Mucosa of rectum (tissue), 2 donors: ENCODE results near the gene RNF125.

ENCODE experiments used
- H3K27ac ChIP-seq, 2 donors: one replicate each; pipeline ENCODE4 v1.7.0; 2013; ENCODE audit warnings: inconsistent platforms in 2 of 2, low read depth in 2 of 2, low read length in 2 of 2
- H3K27me3 ChIP-seq, 2 donors: one replicate each; pipeline ENCODE4 v1.7.0; 2013; ENCODE audit warnings: low read length in 2 of 2; ENCODE audit not compliant: control insufficient read depth in 2 of 2, insufficient read depth in 2 of 2
- H3K36me3 ChIP-seq, 2 donors: one replicate each; pipeline ENCODE4 v1.7.0; 2013; ENCODE audit warnings: low read length in 2 of 2; ENCODE audit not compliant: control insufficient read depth in 2 of 2, insufficient read depth in 2 of 2
- H3K4me1 ChIP-seq, 2 donors: one replicate each; pipeline ENCODE4 v1.7.0; 2013; ENCODE audit warnings: low read length in 2 of 2, mild to moderate bottlenecking in 1 of 2; ENCODE audit not compliant: control insufficient read depth in 2 of 2, insufficient read depth in 2 of 2
- H3K4me3 ChIP-seq, 2 donors: one replicate each; pipeline ENCODE4 v1.7.0; 2013; ENCODE audit warnings: low read length in 2 of 2
- H3K9ac ChIP-seq, 2 donors: one replicate each; pipeline ENCODE4 v1.7.0; 2013; ENCODE audit warnings: low read length in 2 of 2, low read depth in 1 of 2, mild to moderate bottlenecking in 1 of 2
- H3K9me3 ChIP-seq, 2 donors: one replicate each; pipeline ENCODE4 v1.7.0; 2013; ENCODE audit warnings: low read length in 2 of 2; ENCODE audit not compliant: control insufficient read depth in 2 of 2
- donor health status: healthy.
- donor health status: Normal muscosa, but diverticular disease.

Gene RNF125

GRCh38 chr18:32018331-32019250 is at the start of gene RNF125:
RNF125 (plus strand) TSS chr18:32018825; CDS start chr18:32018864, 39 bp downstream.
- H3K4me1 ChIP-seq: peaks cover 4 to 8% of the 10 kb centered on the region in 2 donors

DNA sequence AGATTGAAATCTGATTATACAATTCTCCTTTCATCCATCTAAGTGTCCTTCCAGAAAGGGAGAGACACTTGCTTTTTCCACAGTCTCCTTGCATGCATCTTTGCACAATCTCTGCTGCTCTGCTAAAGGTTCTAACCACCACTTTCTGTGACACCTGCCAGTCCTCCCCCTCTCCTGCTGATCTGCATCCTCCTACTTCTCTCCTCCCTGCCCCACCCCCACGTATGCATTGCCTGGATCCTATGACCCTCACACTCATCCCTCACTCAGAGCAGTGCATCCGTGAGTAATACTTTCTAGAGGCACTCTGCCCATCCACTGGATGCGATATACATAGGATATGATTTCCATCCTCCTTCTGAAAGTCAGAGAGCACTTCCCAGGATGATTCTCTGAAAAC is 48.0 kb upstream of the RNF125 start:
- Histone ChIP-seq H3K27me3 (no peaks in the 10 kb centered on the region), H3K4me1 (no peaks in the 10 kb centered on the region), H3K9me3 (peaks cover 6 to 12% of the 10 kb centered on the region in 2 donors), H3K4me3 (no peak overlapping the region), H3K27ac (no peak overlapping the region), H3K9ac (no peak overlapping the region), H3K36me3 (no peaks in the 10 kb centered on the region)

More at GRCh38 chr18:32018331-32019250, at the start of gene RNF125:
- H3K27me3 ChIP-seq: no peaks in the 10 kb centered on the region
- H3K9me3 ChIP-seq: no peaks in the 10 kb centered on the region
- H3K9ac ChIP-seq: peak within 1 kb of the TSS; percentile 87 to 93
- H3K27ac ChIP-seq: peak within 1 kb of the TSS; percentile 90 to 94
- H3K36me3 ChIP-seq: no peaks in the 10 kb centered on the region
- H3K4me3 ChIP-seq: peak within 1 kb of the TSS; percentile 81 to 92

DNA sequence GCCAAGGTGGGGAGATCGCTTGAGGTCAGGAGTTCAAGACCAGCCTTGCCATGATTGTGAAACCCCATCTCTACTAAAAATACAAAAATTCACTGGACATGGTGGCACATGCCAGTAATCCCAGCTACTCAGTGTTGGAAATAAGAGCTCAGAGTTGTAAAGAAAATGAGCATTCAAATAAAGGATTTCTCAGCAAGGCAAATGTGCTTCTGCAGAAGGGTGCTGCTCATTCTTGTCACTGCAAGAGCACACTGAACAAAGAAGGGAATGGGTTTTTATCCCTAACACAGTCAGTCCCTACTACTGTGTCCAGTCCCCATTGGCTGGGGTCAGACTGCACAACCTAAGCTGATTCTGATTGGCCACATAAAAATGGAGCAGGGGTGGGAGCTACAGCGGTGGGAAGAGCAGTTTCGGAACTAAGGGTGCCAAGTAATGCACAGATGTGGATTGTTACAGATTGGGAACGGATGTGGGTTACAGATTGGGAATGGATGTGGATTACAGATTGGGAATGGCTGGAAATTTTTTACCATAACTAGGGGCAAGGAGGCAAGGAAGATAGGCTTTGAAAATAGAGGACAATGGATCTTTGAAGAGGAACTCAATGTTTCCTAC is 44.6 kb upstream of the RNF125 start:
- Histone ChIP-seq H3K27ac (no peak overlapping the region), H3K4me3 (no peak overlapping the region)

DNA sequence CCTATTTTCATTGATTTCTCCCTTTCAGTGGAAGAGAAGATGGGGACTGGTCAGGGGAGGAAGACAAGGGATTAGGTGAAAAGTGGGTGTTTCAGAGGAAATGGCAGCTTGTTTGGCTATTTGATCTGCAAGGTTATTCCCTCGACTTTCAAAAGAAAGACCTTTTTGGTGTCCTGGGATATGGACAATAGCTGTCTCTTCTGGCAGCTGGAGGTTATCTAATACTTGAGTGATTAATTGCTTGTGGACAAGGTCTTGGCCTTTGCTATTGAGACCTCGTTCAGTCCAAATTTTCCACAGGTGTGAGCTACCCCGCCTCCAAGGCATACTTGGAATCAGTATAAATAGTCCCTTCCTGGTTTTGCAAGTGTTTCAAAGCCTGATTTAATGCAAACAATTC is 42.4 kb upstream of the RNF125 start:
- no peaks in the 10 kb centered on the region for H3K4me1 ChIP-seq
- H3K27me3 ChIP-seq: no peaks in the 10 kb centered on the region
- no peak overlapping the region for H3K27ac ChIP-seq
- H3K36me3 ChIP-seq: no peaks in the 10 kb centered on the region
- no peak overlapping the region for H3K9ac ChIP-seq
- no peak overlapping the region for H3K4me3 ChIP-seq
- peaks cover 10 to 12% of the 10 kb centered on the region in 2 donors for H3K9me3 ChIP-seq

More for the DNA sequence above, 44.6 kb upstream of the RNF125 start:
- peaks cover 10 to 12% of the 10 kb centered on the region in 2 donors for H3K9me3 ChIP-seq
- no peaks in the 10 kb centered on the region for H3K27me3 ChIP-seq
- H3K36me3 ChIP-seq: no peaks in the 10 kb centered on the region
- no peak overlapping the region for H3K9ac ChIP-seq
- no peaks in the 10 kb centered on the region for H3K4me1 ChIP-seq

DNA sequence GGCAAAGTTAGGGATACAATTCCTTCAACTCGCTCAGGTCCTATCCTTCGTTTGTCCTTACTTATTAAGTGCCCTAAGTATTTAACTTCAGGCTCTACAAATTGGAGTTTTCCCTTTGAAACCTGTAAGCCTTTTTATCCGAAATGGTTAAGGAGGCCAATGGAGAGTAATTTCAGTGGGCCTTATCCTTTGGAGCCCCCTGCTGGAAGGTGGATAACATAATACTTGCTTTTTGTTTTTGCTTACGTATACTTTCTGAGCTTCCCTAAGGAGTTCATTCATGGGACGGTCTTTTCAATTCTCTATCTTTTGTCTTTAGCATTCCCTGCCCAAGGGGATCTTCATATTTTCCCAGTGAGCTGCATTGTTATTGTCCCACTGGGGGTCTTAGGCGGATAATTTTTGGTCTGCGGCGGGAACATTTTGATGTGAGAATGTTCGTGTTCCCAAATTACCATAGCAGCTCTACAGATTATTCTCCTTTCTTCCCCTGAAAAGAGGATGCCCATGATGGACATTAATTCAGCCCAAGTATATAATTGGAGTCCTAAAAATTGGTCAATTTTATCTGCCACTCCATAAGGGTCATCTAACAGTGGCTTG is 41.3 kb upstream of the RNF125 start:
- peaks cover 10 to 12% of the 10 kb centered on the region in 2 donors for H3K9me3 ChIP-seq
- no peaks in the 10 kb centered on the region for H3K27me3 ChIP-seq
- H3K27ac ChIP-seq: no peak overlapping the region
- H3K4me1 ChIP-seq: no peaks in the 10 kb centered on the region
- H3K9ac ChIP-seq: no peak overlapping the region
- no peaks in the 10 kb centered on the region for H3K36me3 ChIP-seq
- no peak overlapping the region for H3K4me3 ChIP-seq

DNA sequence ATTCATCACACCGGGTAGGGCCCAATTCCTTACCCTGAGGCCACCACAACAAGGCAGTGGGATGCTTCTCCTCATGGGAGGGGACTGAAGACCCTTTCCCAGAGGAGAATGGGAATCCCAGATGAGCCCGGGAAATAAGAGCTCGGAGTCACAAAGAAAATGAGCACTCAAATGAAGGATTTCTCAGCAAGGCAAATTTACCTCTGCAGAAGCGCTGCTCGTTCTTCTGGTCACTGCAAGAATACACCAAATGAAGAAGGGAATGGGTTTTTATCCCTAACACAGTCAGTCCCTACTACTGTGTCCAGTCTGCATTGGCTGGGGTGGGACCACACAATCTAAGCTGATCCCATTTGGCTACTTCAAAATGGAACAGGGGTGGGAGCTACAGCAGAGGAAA is 40.0 kb upstream of the RNF125 start:
- Histone ChIP-seq H3K9ac (no peak overlapping the region), H3K4me3 (no peak overlapping the region), H3K27ac (no peak overlapping the region), H3K27me3 (no peaks in the 10 kb centered on the region), H3K4me1 (peaks cover 3 to 4% of the 10 kb centered on the region in 2 donors), H3K36me3 (no peaks in the 10 kb centered on the region), H3K9me3 (peaks cover 10 to 11% of the 10 kb centered on the region in 2 donors)

GRCh38 chr18:31979714-31980113 is 38.9 kb upstream of the RNF125 start:
- H3K4me3 ChIP-seq: no peak overlapping the region
- peaks cover 4 to 5% of the 10 kb centered on the region in 2 donors for H3K4me1 ChIP-seq
- H3K27me3 ChIP-seq: no peaks in the 10 kb centered on the region
- no peak overlapping the region for H3K9ac ChIP-seq
- H3K36me3 ChIP-seq: no peaks in the 10 kb centered on the region
- no peak overlapping the region for H3K27ac ChIP-seq
- H3K9me3 ChIP-seq: peaks cover 4 to 5% of the 10 kb centered on the region in 2 donors

GRCh38 chr18:31980863-31981262 is 37.8 kb upstream of the RNF125 start:
- H3K27me3 ChIP-seq: no peaks in the 10 kb centered on the region
- H3K4me1 ChIP-seq: peaks cover 4 to 5% of the 10 kb centered on the region in 2 donors
- H3K9me3 ChIP-seq: peaks cover 0 to 3% of the 10 kb centered on the region in 2 donors
- no peak overlapping the region for H3K27ac ChIP-seq
- H3K36me3 ChIP-seq: no peaks in the 10 kb centered on the region
- H3K9ac ChIP-seq: no peak overlapping the region
- no peak overlapping the region for H3K4me3 ChIP-seq

GRCh38 chr18:31983020-31983419 is 35.6 kb upstream of the RNF125 start:
- H3K27ac ChIP-seq: peak overlapping the region in 1 of 2 donors; percentile 32
- no peak overlapping the region for H3K9ac ChIP-seq
- H3K9me3 ChIP-seq: peaks cover 0 to 3% of the 10 kb centered on the region in 2 donors
- H3K4me1 ChIP-seq: peaks cover 4 to 5% of the 10 kb centered on the region in 2 donors
- H3K36me3 ChIP-seq: no peaks in the 10 kb centered on the region
- H3K4me3 ChIP-seq: no peak overlapping the region
- no peaks in the 10 kb centered on the region for H3K27me3 ChIP-seq

GRCh38 chr18:31983976-31984375 is 34.6 kb upstream of the RNF125 start:
- Histone ChIP-seq H3K36me3 (no peaks in the 10 kb centered on the region), H3K27ac (no peak overlapping the region), H3K4me3 (no peak overlapping the region), H3K27me3 (no peaks in the 10 kb centered on the region), H3K9me3 (peaks cover 0 to under 1% of the 10 kb centered on the region in 2 donors), H3K9ac (no peak overlapping the region), H3K4me1 (peaks cover 4 to 5% of the 10 kb centered on the region in 2 donors)
